DOHH2 (cell line): ENCODE data around the gene TACC2.

Source experiments
- H3F3A ChIP-seq: fragments of 200-600 bp; sonication (generic), shearing (Covaris generic); 2 replicates; pipeline ENCODE4 v1.6.0; 2016; ENCODE audit warnings: antibody characterized with exemption, mild to moderate bottlenecking; ENCODE audit not compliant: control insufficient read depth, insufficient read depth
- H3K27ac ChIP-seq: fragments of 200-600 bp; sonication (generic); 2 replicates; pipeline ENCODE4 v1.5.1; 2014; ENCODE audit warnings: low read depth, mild to moderate bottlenecking, low read length, moderate library complexity
- H3K27me3 ChIP-seq: fragments of 200-600 bp; sonication (generic); 2 replicates; pipeline ENCODE4 v1.6.1; 2014; ENCODE audit warnings: mild to moderate bottlenecking, low read length, mixed read lengths; ENCODE audit not compliant: control insufficient read depth
- H3K36me3 ChIP-seq: fragments of 200-600 bp; sonication (generic); 2 replicates; pipeline ENCODE4 v1.6.1; 2014; ENCODE audit warnings: mild to moderate bottlenecking, low read length, moderate library complexity, mixed read lengths; ENCODE audit not compliant: control insufficient read depth
- H3K4me1 ChIP-seq: fragments of 200-600 bp; sonication (generic); 2 replicates; pipeline ENCODE4 v1.6.1; 2014; ENCODE audit warnings: mild to moderate bottlenecking, low read length, mixed read lengths; ENCODE audit not compliant: control insufficient read depth
- H3K4me2 ChIP-seq: fragments of 200-600 bp; sonication (generic); 2 replicates; pipeline ENCODE4 v1.6.0; 2014; ENCODE audit warnings: mild to moderate bottlenecking, low read length, moderate library complexity
- H3K4me3 ChIP-seq: fragments of 200-600 bp; sonication (generic); 2 replicates; pipeline ENCODE4 v1.5.1; 2014; ENCODE audit warnings: mild to moderate bottlenecking, low read length, mixed read lengths
- H3K79me2 ChIP-seq: fragments of 200-600 bp; sonication (generic); 2 replicates; pipeline ENCODE4 v1.6.1; 2014; ENCODE audit warnings: mild to moderate bottlenecking, low read length, mixed read lengths; ENCODE audit not compliant: control insufficient read depth
- H3K9me2 ChIP-seq: fragments of 200-600 bp; sonication (generic); replicated peaks from 2 replicates; pipeline ENCODE4 v1.6.1; 2014; ENCODE audit warnings: mild to moderate bottlenecking, low read length, mixed read lengths; ENCODE audit not compliant: control insufficient read depth
- H3K9me3 ChIP-seq: fragments of 200-600 bp; sonication (generic); 2 replicates; pipeline ENCODE4 v1.6.1; 2014; ENCODE audit warnings: antibody characterized with exemption, low read length, mixed read lengths; ENCODE audit not compliant: control insufficient read depth, insufficient read depth
- H4K20me1 ChIP-seq: fragments of 200-600 bp; sonication (generic); 2 replicates; pipeline ENCODE4 v1.6.0; 2014; ENCODE audit warnings: low read depth, mild to moderate bottlenecking, antibody characterized with exemption, low read length, moderate library complexity; ENCODE audit not compliant: control insufficient read depth, insufficient read depth
- EZH2phosphoT487 ChIP-seq: fragments of 200-600 bp; sonication (generic); IDR thresholded peaks from 2 replicates; pipeline ENCODE4 v1.6.1; 2017; ENCODE audit warnings: borderline replicate concordance, mild to moderate bottlenecking, antibody characterized with exemption, low read length, moderate library complexity, mixed read lengths
- TF ChIP-seq, protein P1 (sequence below): fragments of 200-600 bp; sonication (generic); IDR thresholded peaks from one replicate; pipeline ENCODE4 v1.5.1; 2014; ENCODE audit warnings: antibody characterized with exemption, mild to moderate bottlenecking, low read depth, low read length; ENCODE audit not compliant: poor library complexity, severe bottlenecking

Gene TACC2

DNA sequence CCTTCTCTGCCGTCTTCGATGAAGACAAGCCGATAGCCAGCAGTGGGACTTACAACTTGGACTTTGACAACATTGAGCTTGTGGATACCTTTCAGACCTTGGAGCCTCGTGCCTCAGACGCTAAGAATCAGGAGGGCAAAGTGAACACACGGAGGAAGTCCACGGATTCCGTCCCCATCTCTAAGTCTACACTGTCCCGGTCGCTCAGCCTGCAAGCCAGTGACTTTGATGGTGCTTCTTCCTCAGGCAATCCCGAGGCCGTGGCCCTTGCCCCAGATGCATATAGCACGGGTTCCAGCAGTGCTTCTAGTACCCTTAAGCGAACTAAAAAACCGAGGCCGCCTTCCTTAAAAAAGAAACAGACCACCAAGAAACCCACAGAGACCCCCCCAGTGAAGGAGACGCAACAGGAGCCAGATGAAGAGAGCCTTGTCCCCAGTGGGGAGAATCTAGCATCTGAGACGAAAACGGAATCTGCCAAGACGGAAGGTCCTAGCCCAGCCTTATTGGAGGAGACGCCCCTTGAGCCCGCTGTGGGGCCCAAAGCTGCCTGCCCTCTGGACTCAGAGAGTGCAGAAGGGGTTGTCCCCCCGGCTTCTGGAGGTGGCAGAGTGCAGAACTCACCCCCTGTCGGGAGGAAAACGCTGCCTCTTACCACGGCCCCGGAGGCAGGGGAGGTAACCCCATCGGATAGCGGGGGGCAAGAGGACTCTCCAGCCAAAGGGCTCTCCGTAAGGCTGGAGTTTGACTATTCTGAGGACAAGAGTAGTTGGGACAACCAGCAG, 221.7 kb downstream of the TACC2 start:
- Histone ChIP-seq H3K36me3 (no peaks in the 10 kb centered on the region), H3K4me2 (no peak overlapping the region), H3K79me2 (no peaks in the 10 kb centered on the region), H3K9me3 (no peaks in the 10 kb centered on the region), H3K9me2 (no peaks in the 10 kb centered on the region), H3K27ac (no peak overlapping the region), H3K4me1 (no peaks in the 10 kb centered on the region), H3K27me3 (no peaks in the 10 kb centered on the region), H4K20me1 (no peaks in the 10 kb centered on the region), H3K4me3 (no peak overlapping the region), H3F3A (no peaks in the 10 kb centered on the region)
- TF ChIP-seq, protein P1, sequence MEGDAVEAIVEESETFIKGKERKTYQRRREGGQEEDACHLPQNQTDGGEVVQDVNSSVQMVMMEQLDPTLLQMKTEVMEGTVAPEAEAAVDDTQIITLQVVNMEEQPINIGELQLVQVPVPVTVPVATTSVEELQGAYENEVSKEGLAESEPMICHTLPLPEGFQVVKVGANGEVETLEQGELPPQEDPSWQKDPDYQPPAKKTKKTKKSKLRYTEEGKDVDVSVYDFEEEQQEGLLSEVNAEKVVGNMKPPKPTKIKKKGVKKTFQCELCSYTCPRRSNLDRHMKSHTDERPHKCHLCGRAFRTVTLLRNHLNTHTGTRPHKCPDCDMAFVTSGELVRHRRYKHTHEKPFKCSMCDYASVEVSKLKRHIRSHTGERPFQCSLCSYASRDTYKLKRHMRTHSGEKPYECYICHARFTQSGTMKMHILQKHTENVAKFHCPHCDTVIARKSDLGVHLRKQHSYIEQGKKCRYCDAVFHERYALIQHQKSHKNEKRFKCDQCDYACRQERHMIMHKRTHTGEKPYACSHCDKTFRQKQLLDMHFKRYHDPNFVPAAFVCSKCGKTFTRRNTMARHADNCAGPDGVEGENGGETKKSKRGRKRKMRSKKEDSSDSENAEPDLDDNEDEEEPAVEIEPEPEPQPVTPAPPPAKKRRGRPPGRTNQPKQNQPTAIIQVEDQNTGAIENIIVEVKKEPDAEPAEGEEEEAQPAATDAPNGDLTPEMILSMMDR: no peak
- no peak for TF ChIP-seq EZH2phosphoT487

DNA sequence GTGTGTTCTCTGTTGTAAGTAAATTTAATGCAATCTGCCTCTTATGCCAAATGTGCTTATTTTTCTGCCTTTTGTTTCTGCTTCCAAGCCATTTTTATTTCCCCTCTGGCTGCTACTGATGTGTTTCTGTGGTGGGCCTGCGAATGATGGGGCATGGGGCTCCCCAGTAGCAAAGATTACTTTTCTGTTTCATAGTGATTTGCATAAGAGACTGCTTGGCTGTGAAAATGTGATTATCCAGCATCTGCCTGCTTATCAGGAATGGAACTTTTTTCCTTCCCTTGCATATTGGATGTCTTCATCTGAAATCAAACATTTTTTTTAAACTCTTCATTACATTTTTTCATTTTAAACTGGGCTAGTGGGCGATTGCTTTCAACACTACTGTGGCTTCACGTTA, 224.4 kb downstream of the TACC2 start:
- TF ChIP-seq, protein P1: no peak
- TF ChIP-seq EZH2phosphoT487: no peak
- H3K36me3 ChIP-seq: no peaks in the 10 kb centered on the region
- H3K9me3 ChIP-seq: no peaks in the 10 kb centered on the region
- H3K27me3 ChIP-seq: no peaks in the 10 kb centered on the region
- no peak overlapping the region for H3K4me3 ChIP-seq
- H3K9me2 ChIP-seq: no peaks in the 10 kb centered on the region
- no peaks in the 10 kb centered on the region for H3K79me2 ChIP-seq
- no peaks in the 10 kb centered on the region for H4K20me1 ChIP-seq
- no peaks in the 10 kb centered on the region for H3K4me1 ChIP-seq
- no peak overlapping the region for H3K4me2 ChIP-seq
- no peak overlapping the region for H3K27ac ChIP-seq
- no peaks in the 10 kb centered on the region for H3F3A ChIP-seq

DNA sequence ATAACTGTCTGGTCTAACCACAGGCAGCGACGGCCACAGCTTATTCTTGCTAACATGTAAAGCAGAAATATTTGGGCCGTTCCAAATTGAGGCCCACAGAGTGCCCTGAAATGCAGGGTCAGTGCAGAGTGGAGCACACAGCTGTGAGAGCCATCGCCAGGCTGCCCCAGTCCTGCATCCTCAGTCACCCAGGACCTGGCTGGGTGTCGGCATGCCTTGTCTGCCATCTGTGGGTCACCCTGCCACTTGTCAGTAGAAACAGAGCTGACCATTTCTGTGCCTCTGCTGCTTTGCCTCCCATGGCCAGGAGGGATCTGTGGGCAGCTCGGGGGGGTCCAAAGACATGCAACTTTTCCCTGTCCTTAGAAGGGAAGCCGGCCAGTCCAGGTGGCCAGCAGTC, 224.8 kb downstream of the TACC2 start:
- H3K27me3 ChIP-seq: no peaks in the 10 kb centered on the region
- H3K4me1 ChIP-seq: no peaks in the 10 kb centered on the region
- H3K9me2 ChIP-seq: no peaks in the 10 kb centered on the region
- H3F3A ChIP-seq: no peaks in the 10 kb centered on the region
- H3K27ac ChIP-seq: no peak overlapping the region
- H3K9me3 ChIP-seq: no peaks in the 10 kb centered on the region
- H3K36me3 ChIP-seq: no peaks in the 10 kb centered on the region
- H4K20me1 ChIP-seq: no peaks in the 10 kb centered on the region
- H3K4me2 ChIP-seq: no peak overlapping the region
- no peak overlapping the region for H3K4me3 ChIP-seq
- TF ChIP-seq, protein P1: no peak
- no peak for TF ChIP-seq EZH2phosphoT487
- no peaks in the 10 kb centered on the region for H3K79me2 ChIP-seq
